SU-DHL-6 (cell line): ENCODE measurements around the gene TFRC.

Experiments
- H2AFZ ChIP-seq: fragments of 200-600 bp; sonication (generic); 2 replicates; pipeline ENCODE4 v1.6.1; 2014; ENCODE audit warnings: low read depth, mild to moderate bottlenecking, moderate library complexity, mixed read lengths, antibody characterized with exemption, low read length; ENCODE audit not compliant: severe bottlenecking
- H3F3A ChIP-seq: fragments of 200-600 bp; shearing (Covaris generic); 2 replicates; pipeline ENCODE4 v1.6.0; 2016; ENCODE audit warnings: antibody characterized with exemption, mild to moderate bottlenecking; ENCODE audit not compliant: insufficient read depth
- H3K27ac ChIP-seq: fragments of 200-600 bp; sonication (generic); 2 replicates; pipeline ENCODE4 v1.5.1; 2016; ENCODE audit warnings: low read depth, mild to moderate bottlenecking, low read length, moderate library complexity, mixed read lengths
- H3K27me3 ChIP-seq: fragments of 200-600 bp; sonication (generic), shearing (Covaris generic); 2 replicates; pipeline ENCODE4 v1.6.0; 2014; ENCODE audit warnings: mild to moderate bottlenecking, low read length
- H3K36me3 ChIP-seq: fragments of 200-600 bp; sonication (generic); 2 replicates; pipeline ENCODE4 v1.6.1; 2014; ENCODE audit warnings: mild to moderate bottlenecking, low read length, mixed read lengths
- H3K4me2 ChIP-seq: fragments of 300-600, 200-600 bp; shearing (Covaris generic), sonication (generic); 2 replicates; pipeline ENCODE4 v1.6.0; 2014; ENCODE audit warnings: low read length, low read depth, mild to moderate bottlenecking; ENCODE audit not compliant: poor library complexity, severe bottlenecking
- H3K4me3 ChIP-seq: fragments of 200-600 bp; sonication (generic); 2 replicates; pipeline ENCODE4 v1.5.1; 2014; ENCODE audit warnings: antibody characterized with exemption, low read length, mild to moderate bottlenecking, mixed read lengths; ENCODE audit not compliant: insufficient read depth, poor library complexity, severe bottlenecking
- H3K79me2 ChIP-seq: fragments of 200-600 bp; sonication (generic); 2 replicates; pipeline ENCODE4 v1.6.1; 2014; ENCODE audit warnings: mild to moderate bottlenecking, low read length, moderate library complexity; ENCODE audit not compliant: insufficient read depth
- H3K9ac ChIP-seq: fragments of 200-600 bp; sonication (generic); 2 replicates; pipeline ENCODE4 v1.7.0; 2014; ENCODE audit warnings: mild to moderate bottlenecking, low read length
- H3K9me2 ChIP-seq: fragments of 200-600 bp; sonication (generic); replicated peaks from 2 replicates; pipeline ENCODE4 v1.6.1; 2014; ENCODE audit warnings: low read length; ENCODE audit not compliant: insufficient read depth
- H3K9me3 ChIP-seq: fragments of 200-600 bp; sonication (generic); 2 replicates; pipeline ENCODE4 v1.6.1; 2014; ENCODE audit warnings: low read length, mixed read lengths; ENCODE audit not compliant: insufficient read depth
- H4K20me1 ChIP-seq: fragments of 200-600 bp; sonication (generic); 2 replicates; pipeline ENCODE4 v1.6.1; 2014; ENCODE audit warnings: low read depth, mild to moderate bottlenecking, antibody characterized with exemption, low read length, moderate library complexity, mixed read lengths
- EZH2phosphoT487 ChIP-seq: fragments of 200-600 bp; sonication (generic), shearing (Covaris generic); conservative IDR thresholded peaks from 2 replicates; pipeline ENCODE4 v1.6.1; 2018; ENCODE audit warnings: mild to moderate bottlenecking, antibody characterized with exemption, low read length, moderate library complexity, mixed read lengths
- TF ChIP-seq, protein P1 (sequence below): fragments of 200-600 bp; sonication (generic); IDR thresholded peaks from one replicate; pipeline ENCODE4 v1.5.1; 2017; ENCODE audit warnings: antibody characterized with exemption, mild to moderate bottlenecking, low read length, moderate library complexity; ENCODE audit not compliant: insufficient read depth, poor library complexity, severe bottlenecking

The TFRC gene

DNA sequence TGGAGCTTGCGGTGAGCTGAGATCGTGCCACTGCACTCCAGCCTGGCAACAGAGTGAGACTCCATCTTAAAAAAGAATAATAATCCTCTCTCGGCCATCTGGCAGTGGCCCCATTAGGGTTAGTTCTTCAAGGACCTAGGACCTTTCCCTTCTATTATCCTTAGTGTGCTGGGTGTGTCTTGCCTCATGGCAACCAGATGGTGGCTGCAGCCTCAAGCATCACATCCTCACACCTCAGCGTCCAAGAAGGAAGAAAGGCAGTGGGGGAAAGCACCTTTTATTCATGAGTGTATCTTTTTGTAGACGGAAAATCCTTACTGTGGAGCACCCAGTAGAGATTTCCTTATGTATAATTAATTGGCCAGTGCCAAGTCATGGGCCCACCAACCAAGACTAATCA is 42.7 kb upstream of the TFRC start:
- Histone ChIP-seq H3K4me3 (no peak overlapping the region), H4K20me1 (no peaks in the 10 kb centered on the region), H3K27me3 (no peaks in the 10 kb centered on the region), H3K9ac (no peak overlapping the region), H3F3A (no peaks in the 10 kb centered on the region), H2AFZ (no peak overlapping the region), H3K79me2 (no peaks in the 10 kb centered on the region), H3K9me3 (no peaks in the 10 kb centered on the region), H3K9me2 (no peaks in the 10 kb centered on the region), H3K4me2 (no peak overlapping the region), H3K27ac (no peak overlapping the region), H3K36me3 (no peaks in the 10 kb centered on the region)
- TF ChIP-seq, protein P1, sequence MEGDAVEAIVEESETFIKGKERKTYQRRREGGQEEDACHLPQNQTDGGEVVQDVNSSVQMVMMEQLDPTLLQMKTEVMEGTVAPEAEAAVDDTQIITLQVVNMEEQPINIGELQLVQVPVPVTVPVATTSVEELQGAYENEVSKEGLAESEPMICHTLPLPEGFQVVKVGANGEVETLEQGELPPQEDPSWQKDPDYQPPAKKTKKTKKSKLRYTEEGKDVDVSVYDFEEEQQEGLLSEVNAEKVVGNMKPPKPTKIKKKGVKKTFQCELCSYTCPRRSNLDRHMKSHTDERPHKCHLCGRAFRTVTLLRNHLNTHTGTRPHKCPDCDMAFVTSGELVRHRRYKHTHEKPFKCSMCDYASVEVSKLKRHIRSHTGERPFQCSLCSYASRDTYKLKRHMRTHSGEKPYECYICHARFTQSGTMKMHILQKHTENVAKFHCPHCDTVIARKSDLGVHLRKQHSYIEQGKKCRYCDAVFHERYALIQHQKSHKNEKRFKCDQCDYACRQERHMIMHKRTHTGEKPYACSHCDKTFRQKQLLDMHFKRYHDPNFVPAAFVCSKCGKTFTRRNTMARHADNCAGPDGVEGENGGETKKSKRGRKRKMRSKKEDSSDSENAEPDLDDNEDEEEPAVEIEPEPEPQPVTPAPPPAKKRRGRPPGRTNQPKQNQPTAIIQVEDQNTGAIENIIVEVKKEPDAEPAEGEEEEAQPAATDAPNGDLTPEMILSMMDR, result no peak
- TF ChIP-seq EZH2phosphoT487, result no peak

DNA sequence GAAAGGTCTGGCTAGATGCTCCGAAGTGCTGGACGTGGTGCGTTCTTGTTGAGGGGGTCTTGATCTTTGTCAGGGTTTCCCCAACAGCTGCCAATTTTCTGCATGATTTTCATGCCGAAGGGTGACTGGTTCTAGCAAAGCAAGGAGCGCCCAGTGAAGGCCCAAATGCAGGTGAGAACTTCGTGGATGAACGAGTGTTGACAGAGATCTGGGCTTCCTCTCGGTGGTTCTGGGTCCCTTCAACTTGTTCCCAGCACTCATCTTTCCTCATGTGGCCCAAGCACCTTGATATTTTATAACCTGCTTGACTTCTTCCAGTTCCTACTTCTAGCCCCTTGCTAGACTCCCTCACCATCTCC is 40.8 kb upstream of the TFRC start:
- Histone ChIP-seq H2AFZ (no peak overlapping the region), H3K9ac (no peak overlapping the region), H3K9me3 (no peaks in the 10 kb centered on the region), H3F3A (no peaks in the 10 kb centered on the region), H3K27ac (no peak overlapping the region), H3K4me2 (no peak overlapping the region), H3K27me3 (no peaks in the 10 kb centered on the region), H3K9me2 (no peaks in the 10 kb centered on the region), H3K36me3 (no peaks in the 10 kb centered on the region), H4K20me1 (no peaks in the 10 kb centered on the region), H3K79me2 (no peaks in the 10 kb centered on the region), H3K4me3 (no peak overlapping the region)
- no peak for TF ChIP-seq EZH2phosphoT487
- TF ChIP-seq, protein P1, result no peak

DNA sequence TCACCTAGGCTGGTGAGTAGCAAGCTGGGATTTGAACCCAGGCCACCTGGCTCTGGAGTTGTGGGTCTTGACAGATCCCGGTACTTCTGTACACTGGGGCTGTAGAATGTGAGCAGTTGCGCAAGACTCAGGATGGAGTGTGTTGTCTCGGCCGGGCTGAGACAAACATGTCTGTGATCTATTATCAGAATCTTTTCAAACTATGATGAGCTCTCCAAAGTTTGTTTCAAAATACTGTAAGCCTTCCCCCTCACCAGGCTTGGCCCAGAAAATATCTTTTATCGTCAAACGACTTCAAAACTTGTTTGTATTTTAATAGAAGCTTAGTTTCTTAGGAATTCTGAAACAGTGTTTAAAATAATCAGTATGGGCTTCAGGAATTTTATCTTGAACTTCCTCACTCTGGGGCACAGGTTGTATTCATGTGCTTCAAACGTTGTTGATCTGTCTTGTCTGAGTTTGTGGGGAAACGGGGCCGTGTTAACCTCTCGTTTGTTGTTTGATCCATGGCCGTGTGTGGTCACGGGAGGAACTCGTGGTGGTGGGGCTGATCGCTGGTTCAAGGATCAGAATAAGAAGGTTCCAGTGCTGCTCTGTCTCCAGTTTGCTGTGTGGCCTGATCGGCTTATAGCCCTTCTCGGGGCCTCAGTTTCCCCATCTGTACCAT is 40.3 kb upstream of the TFRC start:
- H3K27ac ChIP-seq, result no peak overlapping the region
- no peaks in the 10 kb centered on the region for H3K79me2 ChIP-seq
- H3K27me3 ChIP-seq, result no peaks in the 10 kb centered on the region
- H3K4me2 ChIP-seq, result no peak overlapping the region
- TF ChIP-seq, protein P1, result no peak
- TF ChIP-seq EZH2phosphoT487, result no peak
- no peaks in the 10 kb centered on the region for H3F3A ChIP-seq
- H3K9me2 ChIP-seq, result no peaks in the 10 kb centered on the region
- no peaks in the 10 kb centered on the region for H4K20me1 ChIP-seq
- H3K9me3 ChIP-seq, result no peaks in the 10 kb centered on the region
- H3K4me3 ChIP-seq, result no peak overlapping the region
- H3K36me3 ChIP-seq, result no peaks in the 10 kb centered on the region
- H3K9ac ChIP-seq, result no peak overlapping the region
- no peak overlapping the region for H2AFZ ChIP-seq

DNA sequence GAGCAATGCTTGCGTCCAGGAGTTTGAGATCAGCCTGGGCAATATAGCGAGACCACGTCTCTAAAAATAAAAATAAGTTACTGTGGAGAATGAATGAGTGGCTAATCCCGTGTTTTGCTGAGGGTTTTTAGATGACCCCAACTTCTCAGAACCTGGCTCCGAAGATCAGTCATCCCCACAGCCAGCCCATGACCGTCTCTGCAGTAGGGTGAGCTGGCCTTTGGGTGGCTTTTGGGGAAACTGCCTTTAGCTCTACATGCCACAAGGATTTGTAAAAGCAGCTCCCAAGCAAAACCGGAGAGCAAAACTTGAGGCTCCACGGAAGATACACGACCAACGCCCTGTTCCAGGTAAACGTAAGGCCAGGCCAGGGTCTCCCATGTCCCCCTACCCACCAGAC is 39.2 kb upstream of the TFRC start:
- Histone ChIP-seq H4K20me1 (no peaks in the 10 kb centered on the region), H3K4me3 (no peak overlapping the region), H3K9me2 (no peaks in the 10 kb centered on the region), H3K4me2 (no peak overlapping the region), H3K9ac (no peak overlapping the region), H3K9me3 (no peaks in the 10 kb centered on the region), H3K36me3 (no peaks in the 10 kb centered on the region), H3K27me3 (no peaks in the 10 kb centered on the region), H3K79me2 (no peaks in the 10 kb centered on the region), H2AFZ (no peak overlapping the region), H3K27ac (no peak overlapping the region), H3F3A (0 out of 2 replicates have a peak, but pooled peaks cover 3% of the 10 kb centered on the region)
- TF ChIP-seq EZH2phosphoT487, result no peak
- TF ChIP-seq, protein P1, result no peak
